HG03521 (cell line): ENCODE results near the gene HOXC13.

Source experiments
- ATAC-seq: cut with Tn5 transposase; IDR thresholded peaks from one replicate; pipeline ENCODE4 v1.9.1; 2021; ENCODE audit warnings: mild to moderate bottlenecking, moderate library complexity; ENCODE audit not compliant: unreplicated experiment

Gene HOXC13

DNA sequence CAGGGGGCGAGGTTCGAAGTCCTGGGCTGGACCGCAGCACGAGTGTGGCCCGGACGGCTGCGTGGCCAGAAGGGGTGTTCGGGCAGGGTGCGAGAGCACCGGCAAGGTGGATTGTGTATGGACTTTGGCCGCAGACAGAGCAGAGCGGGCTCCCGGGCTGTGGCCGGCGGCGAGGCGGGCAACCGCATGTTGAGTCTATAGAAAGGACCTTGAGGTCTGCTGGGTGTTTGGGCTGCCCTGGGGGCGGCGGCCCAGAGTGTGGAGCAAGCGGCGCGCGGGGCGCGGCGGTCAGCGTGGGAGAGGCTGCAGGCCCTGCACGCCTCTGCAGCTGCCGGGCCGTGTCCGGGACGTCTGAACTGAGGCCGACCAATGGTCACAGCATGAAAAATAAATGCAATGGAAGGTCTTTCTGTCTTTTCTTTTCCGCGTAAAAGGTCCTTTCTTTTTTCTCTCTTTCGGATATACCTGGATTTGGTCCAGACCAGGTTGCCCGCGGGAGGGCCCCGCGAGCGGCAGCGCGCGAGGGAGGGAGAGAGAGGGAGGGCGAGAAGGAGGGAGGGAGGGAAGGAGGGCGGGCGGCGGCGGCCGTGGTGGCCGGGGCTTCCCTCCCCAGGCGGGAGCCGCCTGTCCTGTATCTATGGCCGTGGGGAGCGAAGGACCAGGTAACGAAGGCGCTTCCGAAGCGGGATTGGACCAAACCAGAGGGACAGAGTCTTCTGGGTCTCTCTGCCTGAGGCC lies 55.8 kb downstream of the HOXC13 start:
- no peak for ATAC-seq

DNA sequence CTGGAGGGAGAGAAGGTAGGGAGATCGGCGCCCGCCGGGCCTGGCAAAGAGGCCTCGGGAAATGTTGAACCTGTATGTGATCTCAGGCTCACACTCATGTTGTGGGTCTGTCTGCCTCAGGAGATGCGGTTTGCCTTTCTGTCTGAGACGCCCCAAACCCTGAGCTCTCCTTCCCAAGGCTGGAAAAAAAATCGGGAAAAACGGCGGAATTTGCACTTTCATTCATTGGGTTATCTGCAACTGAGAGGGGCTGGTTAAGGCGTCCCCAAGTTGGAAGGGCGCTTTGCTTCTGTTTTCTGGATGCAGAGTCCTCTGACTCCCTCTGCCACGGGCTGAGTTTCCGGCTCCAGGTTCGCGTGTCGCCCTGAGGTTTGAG lies 56.4 kb downstream of the HOXC13 start:
- no peak for ATAC-seq

DNA sequence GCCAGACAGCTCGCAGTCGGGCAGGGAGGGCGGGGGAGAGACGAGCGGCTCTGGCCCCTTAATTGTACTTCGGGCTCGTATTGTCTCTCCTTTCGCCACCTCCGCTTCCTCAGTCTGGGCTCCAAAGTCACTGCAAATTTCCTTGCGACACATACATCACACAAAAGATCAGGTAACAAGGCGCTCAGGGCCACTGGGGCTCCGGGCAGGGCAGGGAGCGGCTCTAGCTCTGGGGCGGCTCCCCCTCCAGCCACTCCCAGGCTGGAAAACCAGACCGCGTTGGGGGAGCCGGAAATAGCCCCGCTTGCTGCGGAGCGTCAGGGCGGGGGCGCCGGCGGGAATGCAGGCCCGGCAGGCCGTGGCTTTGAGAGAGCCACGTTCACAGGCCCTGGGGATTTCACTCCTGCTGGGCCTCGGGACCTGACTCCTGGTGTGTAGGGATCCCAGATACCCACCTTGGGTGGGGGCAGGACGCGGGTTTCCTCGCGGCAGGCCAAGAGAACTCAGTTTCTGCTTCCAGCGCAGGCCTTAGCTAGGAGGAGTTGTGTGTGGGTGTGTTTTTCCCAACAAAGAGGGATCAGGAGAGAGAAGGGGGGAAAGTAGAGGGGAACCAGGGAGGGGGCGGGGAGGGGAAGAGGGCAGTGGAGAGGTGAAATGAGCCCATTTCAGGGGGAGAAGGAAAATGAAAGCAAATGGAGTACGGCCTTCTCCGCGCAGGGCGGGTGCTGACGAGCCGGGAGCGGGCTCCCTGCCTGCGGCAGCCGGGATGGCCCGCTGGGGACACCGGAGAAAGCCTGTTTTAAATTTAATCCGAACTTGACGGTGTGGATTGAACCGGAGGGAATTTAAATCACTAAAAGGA lies 57.0 kb downstream of the HOXC13 start:
- no peak for ATAC-seq
